Neutrophil (primary cell): ENCODE measurements around the gene PIK3CD.
"Not testable (repeated sequence)": the region's sequence is repeated elsewhere in the genome, so short reads cannot be mapped to it uniquely, and the experiment has no call there.

Experiments
- H3K27ac ChIP-seq: fragments of 200-600 bp; sonication (generic); 2 replicates; pipeline ENCODE4 v1.5.1; 2016; ENCODE audit warnings: mild to moderate bottlenecking, moderate library complexity
- H3K27me3 ChIP-seq: fragments of 200-600 bp; sonication (generic); 2 replicates; pipeline ENCODE4 v1.6.0; 2016; ENCODE audit warnings: mild to moderate bottlenecking
- H3K36me3 ChIP-seq: fragments of 200-600 bp; sonication (generic); 2 replicates; pipeline ENCODE4 v1.5.1; 2017
- H3K4me1 ChIP-seq, 2 experiments: fragments of 200-600 bp in 1 of 2; sonication (generic) in 1 of 2; 1 replicate in 1 of 2; 2 replicates in 1 of 2; pipeline versions ENCODE4 v1.5.1 to v1.6.1; 2013 to 2016; ENCODE audit warnings: low read depth in 1 of 2, low read length in 1 of 2, mild to moderate bottlenecking in 1 of 2, moderate library complexity in 1 of 2; ENCODE audit not compliant: control insufficient read depth in 1 of 2, insufficient read depth in 1 of 2
- H3K4me3 ChIP-seq, 2 experiments: fragments of 200-600 bp in 1 of 2; sonication (generic) in 1 of 2; 1 replicate in 1 of 2; 2 replicates in 1 of 2; pipeline ENCODE4 v1.5.1; 2013 to 2016; ENCODE audit warnings: low read depth in 1 of 2, low read length in 1 of 2, mild to moderate bottlenecking in 1 of 2, moderate library complexity in 1 of 2
- H3K9me3 ChIP-seq: fragments of 200-600 bp; sonication (generic); 2 replicates; pipeline ENCODE4 v1.5.1; 2016
- TF ChIP-seq, protein P1 (sequence below): fragments of 200-600 bp; sonication (generic); IDR thresholded peaks from 2 replicates; pipeline ENCODE4 v1.5.1; 2016; ENCODE audit warnings: antibody characterized with exemption

PIK3CD gene

DNA sequence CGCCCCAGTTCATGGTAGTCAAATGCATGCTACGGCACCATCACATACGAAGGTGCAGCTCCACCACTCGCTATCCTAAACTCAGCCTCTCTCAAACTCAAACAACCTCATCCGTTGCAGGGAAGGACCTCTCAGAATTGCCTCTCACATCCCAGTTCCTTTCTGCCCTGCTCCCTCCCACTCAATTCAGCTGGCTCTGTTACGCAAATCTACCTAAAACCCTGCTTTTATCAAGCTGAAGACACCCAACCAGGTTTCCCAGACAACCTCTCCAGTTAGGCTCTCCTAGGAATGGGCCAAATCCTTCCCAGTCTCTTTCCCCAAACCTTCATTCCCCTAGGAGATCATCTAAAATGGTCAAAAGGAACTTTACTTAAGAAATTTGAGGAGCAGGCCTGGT lies 109.3 kb downstream of the PIK3CD start:
- Histone ChIP-seq H3K4me1 (no peaks in the 10 kb centered on the region), H3K4me3 (no peak overlapping the region), H3K27ac (no peak overlapping the region), H3K9me3 (no peaks in the 10 kb centered on the region), H3K27me3 (no peaks in the 10 kb centered on the region), H3K36me3 (no peaks in the 10 kb centered on the region)
- TF ChIP-seq, protein P1, sequence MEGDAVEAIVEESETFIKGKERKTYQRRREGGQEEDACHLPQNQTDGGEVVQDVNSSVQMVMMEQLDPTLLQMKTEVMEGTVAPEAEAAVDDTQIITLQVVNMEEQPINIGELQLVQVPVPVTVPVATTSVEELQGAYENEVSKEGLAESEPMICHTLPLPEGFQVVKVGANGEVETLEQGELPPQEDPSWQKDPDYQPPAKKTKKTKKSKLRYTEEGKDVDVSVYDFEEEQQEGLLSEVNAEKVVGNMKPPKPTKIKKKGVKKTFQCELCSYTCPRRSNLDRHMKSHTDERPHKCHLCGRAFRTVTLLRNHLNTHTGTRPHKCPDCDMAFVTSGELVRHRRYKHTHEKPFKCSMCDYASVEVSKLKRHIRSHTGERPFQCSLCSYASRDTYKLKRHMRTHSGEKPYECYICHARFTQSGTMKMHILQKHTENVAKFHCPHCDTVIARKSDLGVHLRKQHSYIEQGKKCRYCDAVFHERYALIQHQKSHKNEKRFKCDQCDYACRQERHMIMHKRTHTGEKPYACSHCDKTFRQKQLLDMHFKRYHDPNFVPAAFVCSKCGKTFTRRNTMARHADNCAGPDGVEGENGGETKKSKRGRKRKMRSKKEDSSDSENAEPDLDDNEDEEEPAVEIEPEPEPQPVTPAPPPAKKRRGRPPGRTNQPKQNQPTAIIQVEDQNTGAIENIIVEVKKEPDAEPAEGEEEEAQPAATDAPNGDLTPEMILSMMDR, result no peak

DNA sequence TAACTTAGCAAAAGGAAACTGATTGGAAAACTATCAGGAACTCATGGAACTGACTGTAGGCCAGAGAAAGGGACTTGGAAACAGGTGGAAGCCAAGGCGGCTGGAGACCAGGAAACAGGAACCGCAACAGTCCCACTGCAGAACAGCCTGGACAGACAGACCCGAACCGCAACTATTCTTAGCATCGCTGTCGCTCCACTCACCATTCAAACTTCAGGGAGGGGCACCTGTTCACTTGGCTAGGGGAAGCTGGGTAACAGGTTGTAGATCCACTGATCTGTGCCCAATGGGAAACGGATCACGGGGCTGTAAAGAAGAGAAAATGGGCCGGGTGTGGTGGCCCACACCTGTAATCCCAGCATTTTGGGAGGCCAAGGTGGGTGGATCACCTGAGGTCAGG lies 110.3 kb downstream of the PIK3CD start:
- Histone ChIP-seq H3K4me3 (no peak overlapping the region), H3K27ac (no peak overlapping the region), H3K36me3 (no peaks in the 10 kb centered on the region), H3K9me3 (no peaks in the 10 kb centered on the region), H3K4me1 (no peaks in the 10 kb centered on the region), H3K27me3 (no peaks in the 10 kb centered on the region)
- TF ChIP-seq, protein P1, result no peak

DNA sequence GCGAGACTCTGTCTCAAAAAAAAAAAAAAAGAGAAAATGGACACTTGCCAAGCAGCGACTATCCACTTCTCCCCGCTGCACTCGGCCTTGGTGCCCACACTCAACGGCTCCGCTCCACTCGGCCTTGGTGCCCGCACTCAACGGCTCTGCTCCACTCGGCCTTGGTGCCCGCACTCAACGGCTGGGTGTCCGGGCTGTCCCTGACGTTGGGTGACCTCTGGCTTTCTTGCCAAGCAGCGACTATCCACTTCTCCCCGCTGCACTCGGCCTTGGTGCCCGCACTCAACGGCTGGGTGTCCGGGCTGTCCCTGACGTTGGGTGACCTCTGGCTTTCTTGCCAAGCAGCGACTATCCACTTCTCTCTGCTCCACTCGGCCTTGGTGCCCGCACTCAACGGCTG lies 110.9 kb downstream of the PIK3CD start:
- not testable (repeated sequence) for H3K4me1 ChIP-seq, H3K36me3 ChIP-seq, H3K4me3 ChIP-seq

DNA sequence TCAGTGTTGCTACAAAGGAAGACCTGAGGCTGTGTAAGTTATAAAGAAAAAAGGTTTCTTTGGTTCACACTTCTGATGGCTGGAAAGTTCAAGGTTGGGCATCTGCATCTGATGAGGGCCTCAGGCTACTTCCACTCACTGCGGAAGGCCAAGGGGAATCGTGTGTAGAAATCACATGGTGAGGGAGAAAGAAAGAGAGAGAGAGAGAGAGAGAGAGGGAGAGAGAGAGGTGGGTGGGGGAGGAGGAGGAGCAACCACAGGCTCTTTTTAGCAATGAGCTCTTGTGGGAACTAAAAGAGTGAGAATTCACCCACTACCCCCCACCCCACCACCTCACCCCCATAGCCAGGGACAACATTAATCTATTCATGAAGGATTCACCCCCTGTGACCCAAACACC lies 112.4 kb downstream of the PIK3CD start:
- H3K27me3 ChIP-seq, result no peaks in the 10 kb centered on the region
- TF ChIP-seq, protein P1, result no peak

More for the DNA sequence above, 110.9 kb downstream of the PIK3CD start:
- H3K27me3 ChIP-seq, H3K9me3 ChIP-seq, H3K27ac ChIP-seq: not testable (repeated sequence)

DNA sequence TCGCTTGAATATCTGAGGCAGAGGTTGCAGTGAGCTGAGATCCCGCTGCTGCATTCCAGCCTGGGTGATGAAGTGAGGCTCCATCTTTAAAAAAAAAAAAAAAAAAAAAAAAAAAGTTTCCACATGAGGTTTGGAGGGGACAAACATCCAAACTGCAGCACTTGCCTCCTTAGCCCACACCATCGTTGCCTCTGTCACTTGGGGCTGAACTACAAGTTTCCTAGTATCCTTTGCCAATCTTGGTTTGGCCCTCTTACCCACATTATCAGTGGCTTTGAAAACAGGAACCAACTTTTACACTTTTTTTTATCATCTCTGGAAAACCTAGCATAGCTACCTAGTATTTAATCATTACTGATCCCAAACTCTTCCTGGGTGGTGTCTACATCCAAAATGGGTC lies 113.0 kb downstream of the PIK3CD start:
- no peaks in the 10 kb centered on the region for H3K4me1 ChIP-seq
- no peaks in the 10 kb centered on the region for H3K9me3 ChIP-seq
- H3K4me3 ChIP-seq, result no peak overlapping the region
- no peaks in the 10 kb centered on the region for H3K36me3 ChIP-seq
- no peaks in the 10 kb centered on the region for H3K27me3 ChIP-seq
- no peak overlapping the region for H3K27ac ChIP-seq
- TF ChIP-seq, protein P1, result no peak

More for the DNA sequence above, 112.4 kb downstream of the PIK3CD start:
- H3K9me3 ChIP-seq, result no peaks in the 10 kb centered on the region
- no peaks in the 10 kb centered on the region for H3K4me1 ChIP-seq
- no peak overlapping the region for H3K4me3 ChIP-seq
- H3K27ac ChIP-seq, result no peak overlapping the region
- H3K36me3 ChIP-seq, result no peaks in the 10 kb centered on the region

DNA sequence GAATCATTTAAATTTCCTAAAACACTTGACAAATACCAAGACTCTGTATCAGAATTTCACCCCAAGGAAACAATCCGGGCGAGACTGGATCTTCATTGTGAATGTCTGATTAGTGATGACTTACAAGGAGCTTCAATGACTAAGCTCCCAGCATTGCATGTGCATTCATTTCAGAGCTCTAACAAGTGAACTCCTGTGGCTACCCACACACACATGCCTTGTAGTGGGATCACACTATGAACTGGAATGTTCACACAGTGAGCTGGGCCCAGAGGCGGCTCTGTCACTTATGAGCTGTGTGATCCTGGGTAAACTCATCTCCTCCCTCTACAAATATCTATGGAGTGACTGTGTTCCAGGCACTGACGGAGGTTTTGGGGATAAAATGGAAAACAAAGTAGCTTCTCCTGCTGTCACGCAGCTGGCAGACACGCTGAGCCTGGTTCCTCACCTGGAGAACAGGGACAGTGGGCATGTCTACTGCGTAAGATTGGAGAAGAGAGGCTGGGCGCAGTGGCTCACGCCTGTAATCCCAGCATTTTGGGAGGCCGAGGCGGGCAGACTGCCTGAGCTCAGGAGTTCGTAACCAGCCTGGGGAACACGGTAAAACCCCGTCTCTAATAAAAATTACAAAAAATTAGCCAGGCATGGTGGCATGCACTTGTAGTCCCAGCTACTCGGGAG lies 115.4 kb downstream of the PIK3CD start:
- TF ChIP-seq, protein P1, result no peak
- H3K27ac ChIP-seq, result no peak overlapping the region

More for the DNA sequence above, 115.4 kb downstream of the PIK3CD start:
- H3K9me3 ChIP-seq, result no peaks in the 10 kb centered on the region
- H3K4me3 ChIP-seq, result no peak overlapping the region
- no peaks in the 10 kb centered on the region for H3K27me3 ChIP-seq
- no peaks in the 10 kb centered on the region for H3K36me3 ChIP-seq
- no peaks in the 10 kb centered on the region for H3K4me1 ChIP-seq
